Sigmoid colon (tissue), 4 donors: ENCODE measurements around the gene SLC44A1.

Experiments used
- EP300 ChIP-seq, 4 donors: sonication (generic); formaldehyde crosslinking; IDR thresholded peaks; one replicate each; pipeline ENCODE4 v1.6.1; 2017; ENCODE audit warnings: antibody characterized with exemption in 4 of 4
- POLR2A ChIP-seq, 2 donors: fragments of 450-650 bp; IDR thresholded peaks; one replicate each; pipeline ENCODE4 v1.6.1; 2016; ENCODE audit warnings: antibody characterized with exemption in 2 of 2, mild to moderate bottlenecking in 2 of 2, moderate library complexity in 2 of 2
- POLR2AphosphoS5 ChIP-seq, 4 donors: sonication (generic); formaldehyde crosslinking; IDR thresholded peaks; one replicate each; pipeline ENCODE4 v1.6.1; 2017; ENCODE audit warnings: antibody characterized with exemption in 4 of 4
- TF ChIP-seq, protein P1 (sequence below), 4 experiments: fragments of 450-650 bp in 3 of 4; fragments of 200-600 bp in 1 of 4; IDR thresholded peaks; one replicate each; pipeline ENCODE4 v1.5.1; 2016 to 2019; ENCODE audit warnings: antibody characterized with exemption in 4 of 4, mild to moderate bottlenecking in 3 of 4, moderate library complexity in 2 of 4

DNA sequence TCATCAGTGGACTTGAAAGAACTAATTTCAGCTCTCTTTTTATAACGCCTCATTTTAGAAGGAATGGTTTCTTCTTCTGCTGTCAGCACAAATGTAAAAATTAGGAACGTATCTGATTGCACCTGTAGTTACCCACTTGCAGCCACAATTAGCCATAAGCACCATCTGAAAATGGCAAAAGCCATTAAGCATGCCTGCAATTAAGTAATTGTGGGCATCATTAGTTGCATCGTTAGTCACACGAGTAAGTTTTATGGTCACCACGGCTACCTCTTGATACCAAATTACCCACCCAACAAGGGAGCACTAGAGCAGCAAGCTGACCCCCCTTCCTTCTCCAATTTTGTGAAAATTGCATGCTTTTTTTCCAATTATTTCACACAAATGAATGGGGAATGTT is 25.8 kb upstream of the SLC44A1 start:
- TF ChIP-seq, protein P1, sequence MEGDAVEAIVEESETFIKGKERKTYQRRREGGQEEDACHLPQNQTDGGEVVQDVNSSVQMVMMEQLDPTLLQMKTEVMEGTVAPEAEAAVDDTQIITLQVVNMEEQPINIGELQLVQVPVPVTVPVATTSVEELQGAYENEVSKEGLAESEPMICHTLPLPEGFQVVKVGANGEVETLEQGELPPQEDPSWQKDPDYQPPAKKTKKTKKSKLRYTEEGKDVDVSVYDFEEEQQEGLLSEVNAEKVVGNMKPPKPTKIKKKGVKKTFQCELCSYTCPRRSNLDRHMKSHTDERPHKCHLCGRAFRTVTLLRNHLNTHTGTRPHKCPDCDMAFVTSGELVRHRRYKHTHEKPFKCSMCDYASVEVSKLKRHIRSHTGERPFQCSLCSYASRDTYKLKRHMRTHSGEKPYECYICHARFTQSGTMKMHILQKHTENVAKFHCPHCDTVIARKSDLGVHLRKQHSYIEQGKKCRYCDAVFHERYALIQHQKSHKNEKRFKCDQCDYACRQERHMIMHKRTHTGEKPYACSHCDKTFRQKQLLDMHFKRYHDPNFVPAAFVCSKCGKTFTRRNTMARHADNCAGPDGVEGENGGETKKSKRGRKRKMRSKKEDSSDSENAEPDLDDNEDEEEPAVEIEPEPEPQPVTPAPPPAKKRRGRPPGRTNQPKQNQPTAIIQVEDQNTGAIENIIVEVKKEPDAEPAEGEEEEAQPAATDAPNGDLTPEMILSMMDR (IDR thresholded peaks at IDR 0.05): no peak
- TF ChIP-seq POLR2A (IDR thresholded peaks at IDR 0.05): no peak
- TF ChIP-seq EP300 (IDR thresholded peaks at IDR 0.05): no peak
- TF ChIP-seq POLR2AphosphoS5 (IDR thresholded peaks at IDR 0.05): no peak
